D721Med (cell line): Measurements from ENCODE around the gene NOL6.

Experiments
- DNase-seq: peaks from one replicate; pipeline ENCODE4 v3.0.0; 2011; ENCODE audit warnings: low spot score; ENCODE audit not compliant: insufficient read length
- FAIRE-seq: peaks from 2 replicates; lab custom pipeline; 2011; peaks lifted over from hg19 to GRCh38; lab: Jason Lieb, UNC
- TF ChIP-seq, protein P1 (sequence below): IDR thresholded peaks from 2 replicates; pipeline ENCODE4 v1.5.1; 2012; ENCODE audit warnings: mild to moderate bottlenecking, control low read depth; ENCODE audit not compliant: insufficient read depth; ENCODE audit errors: missing control alignments

Gene NOL6

GRCh38 chr9:33435821-33436277 is 37.9 kb downstream of the NOL6 start:
- peak; percentile 58 for FAIRE-seq
- peak; percentile 70 for DNase-seq
- TF ChIP-seq, protein P1, sequence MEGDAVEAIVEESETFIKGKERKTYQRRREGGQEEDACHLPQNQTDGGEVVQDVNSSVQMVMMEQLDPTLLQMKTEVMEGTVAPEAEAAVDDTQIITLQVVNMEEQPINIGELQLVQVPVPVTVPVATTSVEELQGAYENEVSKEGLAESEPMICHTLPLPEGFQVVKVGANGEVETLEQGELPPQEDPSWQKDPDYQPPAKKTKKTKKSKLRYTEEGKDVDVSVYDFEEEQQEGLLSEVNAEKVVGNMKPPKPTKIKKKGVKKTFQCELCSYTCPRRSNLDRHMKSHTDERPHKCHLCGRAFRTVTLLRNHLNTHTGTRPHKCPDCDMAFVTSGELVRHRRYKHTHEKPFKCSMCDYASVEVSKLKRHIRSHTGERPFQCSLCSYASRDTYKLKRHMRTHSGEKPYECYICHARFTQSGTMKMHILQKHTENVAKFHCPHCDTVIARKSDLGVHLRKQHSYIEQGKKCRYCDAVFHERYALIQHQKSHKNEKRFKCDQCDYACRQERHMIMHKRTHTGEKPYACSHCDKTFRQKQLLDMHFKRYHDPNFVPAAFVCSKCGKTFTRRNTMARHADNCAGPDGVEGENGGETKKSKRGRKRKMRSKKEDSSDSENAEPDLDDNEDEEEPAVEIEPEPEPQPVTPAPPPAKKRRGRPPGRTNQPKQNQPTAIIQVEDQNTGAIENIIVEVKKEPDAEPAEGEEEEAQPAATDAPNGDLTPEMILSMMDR, result no peak

GRCh38 chr9:33434317-33435105 is 39.2 kb downstream of the NOL6 start:
- FAIRE-seq (no peak), DNase-seq (no peak)
- TF ChIP-seq, protein P1, result no peak

GRCh38 chr9:33433871-33434270 is 39.9 kb downstream of the NOL6 start:
- no peak for FAIRE-seq

GRCh38 chr9:33431420-33431819 is 42.3 kb downstream of the NOL6 start:
- FAIRE-seq, result no peak
- DNase-seq, result no peak
- TF ChIP-seq, protein P1, result no peak

More at GRCh38 chr9:33433871-33434270, 39.9 kb downstream of the NOL6 start:
- DNase-seq, result no peak
- TF ChIP-seq, protein P1, result no peak

- TF ChIP-seq, protein P1, result no peak
- FAIRE-seq, result no peak
- no peak for DNase-seq
Observed at GRCh38 chr9:33430942-33431341, 42.8 kb downstream of the NOL6 start.

DNA sequence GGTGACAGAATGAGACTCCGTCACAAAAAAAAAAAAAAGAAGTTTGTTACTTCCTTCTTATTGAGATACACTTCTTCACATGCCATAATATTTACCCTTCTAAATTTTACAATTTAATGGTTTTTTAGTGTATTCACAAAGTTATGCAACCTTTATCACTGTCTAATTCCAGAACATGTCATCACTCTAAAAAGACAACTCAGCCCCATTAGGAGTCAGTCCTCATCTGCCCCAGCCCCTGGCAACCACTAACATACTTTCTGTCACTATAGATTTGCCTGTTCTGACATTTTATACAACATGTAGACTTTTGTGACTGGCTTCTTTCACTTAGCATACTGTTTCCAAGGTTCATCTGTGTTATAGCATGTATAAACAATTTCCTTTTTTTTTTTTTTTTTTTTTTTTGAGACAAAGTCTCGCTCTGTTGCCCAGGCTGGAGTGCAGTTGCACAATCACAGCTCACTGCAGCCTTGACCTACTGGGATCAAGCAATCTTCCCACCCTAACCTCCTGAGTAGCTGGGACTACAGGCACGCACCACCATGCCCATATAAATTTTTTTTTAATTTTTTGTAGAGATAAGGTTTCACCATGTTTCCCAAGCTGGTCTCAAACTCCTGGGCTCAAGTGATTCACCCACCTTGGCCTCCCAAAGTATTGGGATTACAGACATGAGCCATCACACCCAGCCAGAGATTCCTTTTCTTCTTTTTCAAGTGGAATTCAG is 44.3 kb downstream of the NOL6 start:
- TF ChIP-seq, protein P1, result no peak
- FAIRE-seq (no peak), DNase-seq (no peak)
